Loucy (cell line): ENCODE results near the gene LSR.

ENCODE experiments used
- EZH2phosphoT487 ChIP-seq: fragments of 200-600 bp; IDR thresholded peaks from 2 replicates; pipeline ENCODE4 v1.6.1; 2018; ENCODE audit warnings: antibody characterized with exemption, mild to moderate bottlenecking, moderate library complexity, borderline replicate concordance
- TF ChIP-seq, protein P1 (sequence below): fragments of 200-600 bp; sonication (generic); conservative IDR thresholded peaks from 2 replicates; pipeline ENCODE4 v1.5.1; 2014; ENCODE audit warnings: mild to moderate bottlenecking, antibody characterized with exemption, low read length

DNA sequence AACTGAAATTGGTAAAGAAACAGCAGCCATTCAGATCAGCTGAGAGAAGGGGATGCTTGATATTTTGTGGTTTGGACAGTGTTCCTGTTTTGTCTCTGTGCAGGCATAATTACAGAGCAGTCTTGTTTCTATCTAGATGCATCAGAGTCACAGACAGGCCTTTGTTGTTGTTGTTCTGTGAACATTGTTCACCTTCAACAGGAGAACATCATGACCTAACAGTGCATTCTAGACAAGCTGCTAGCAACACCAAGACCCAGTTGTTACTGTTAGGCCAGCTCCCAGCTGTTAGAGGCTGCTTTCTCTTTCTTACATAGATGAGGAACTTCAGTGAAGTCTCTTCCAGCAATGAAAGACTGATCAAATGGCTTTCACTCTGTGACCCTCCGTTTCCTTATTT lies 8.5 kb upstream of the LSR start:
- TF ChIP-seq, protein P1, sequence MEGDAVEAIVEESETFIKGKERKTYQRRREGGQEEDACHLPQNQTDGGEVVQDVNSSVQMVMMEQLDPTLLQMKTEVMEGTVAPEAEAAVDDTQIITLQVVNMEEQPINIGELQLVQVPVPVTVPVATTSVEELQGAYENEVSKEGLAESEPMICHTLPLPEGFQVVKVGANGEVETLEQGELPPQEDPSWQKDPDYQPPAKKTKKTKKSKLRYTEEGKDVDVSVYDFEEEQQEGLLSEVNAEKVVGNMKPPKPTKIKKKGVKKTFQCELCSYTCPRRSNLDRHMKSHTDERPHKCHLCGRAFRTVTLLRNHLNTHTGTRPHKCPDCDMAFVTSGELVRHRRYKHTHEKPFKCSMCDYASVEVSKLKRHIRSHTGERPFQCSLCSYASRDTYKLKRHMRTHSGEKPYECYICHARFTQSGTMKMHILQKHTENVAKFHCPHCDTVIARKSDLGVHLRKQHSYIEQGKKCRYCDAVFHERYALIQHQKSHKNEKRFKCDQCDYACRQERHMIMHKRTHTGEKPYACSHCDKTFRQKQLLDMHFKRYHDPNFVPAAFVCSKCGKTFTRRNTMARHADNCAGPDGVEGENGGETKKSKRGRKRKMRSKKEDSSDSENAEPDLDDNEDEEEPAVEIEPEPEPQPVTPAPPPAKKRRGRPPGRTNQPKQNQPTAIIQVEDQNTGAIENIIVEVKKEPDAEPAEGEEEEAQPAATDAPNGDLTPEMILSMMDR: no peak
- no peak for TF ChIP-seq EZH2phosphoT487
